Suprapubic skin (tissue), 4 donors: ENCODE measurements around the gene SOX5.

ENCODE experiments used
- EP300 ChIP-seq: sonication (generic); formaldehyde crosslinking; IDR thresholded peaks from one replicate; pipeline ENCODE4 v1.6.1; 2017; ENCODE audit warnings: antibody characterized with exemption
- POLR2AphosphoS5 ChIP-seq, 3 donors: sonication (generic); formaldehyde crosslinking; IDR thresholded peaks; one replicate each; pipeline ENCODE4 v1.6.1; 2017; ENCODE audit warnings: antibody characterized with exemption in 3 of 3
- TF ChIP-seq, protein P1 (sequence below), 2 donors: fragments of 200-600 bp in 1 of 2; fragments of 450-650 bp in 1 of 2; sonication (generic) in 1 of 2; IDR thresholded peaks; one replicate each; pipeline ENCODE4 v1.5.1; 2016 to 2019; ENCODE audit warnings: antibody characterized with exemption in 2 of 2, mild to moderate bottlenecking in 1 of 2, moderate library complexity in 1 of 2

DNA sequence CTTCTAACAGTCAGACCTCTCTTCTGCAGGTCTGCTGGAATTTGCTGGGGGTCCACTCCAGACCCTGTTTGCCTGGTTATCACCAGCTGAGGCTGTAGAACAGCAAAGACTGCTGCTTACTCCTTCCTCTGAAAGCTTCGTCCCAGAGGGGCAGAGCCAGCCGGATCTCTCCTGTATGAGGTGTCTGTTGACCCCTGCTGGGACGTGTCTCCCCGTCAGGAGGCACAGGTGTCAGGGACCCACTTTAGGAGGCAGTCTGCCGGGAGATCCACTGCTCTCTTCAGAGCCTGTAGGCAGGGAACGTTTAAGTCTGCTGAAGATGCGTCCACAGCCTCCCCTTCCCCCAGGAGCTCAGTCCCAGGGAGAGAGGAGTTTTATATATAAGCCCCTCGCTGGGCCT is 125.1 kb downstream of the SOX5 start:
- TF ChIP-seq EP300 (no peak), POLR2AphosphoS5 (IDR thresholded peaks at IDR 0.05) (no peak)
- TF ChIP-seq, protein P1, sequence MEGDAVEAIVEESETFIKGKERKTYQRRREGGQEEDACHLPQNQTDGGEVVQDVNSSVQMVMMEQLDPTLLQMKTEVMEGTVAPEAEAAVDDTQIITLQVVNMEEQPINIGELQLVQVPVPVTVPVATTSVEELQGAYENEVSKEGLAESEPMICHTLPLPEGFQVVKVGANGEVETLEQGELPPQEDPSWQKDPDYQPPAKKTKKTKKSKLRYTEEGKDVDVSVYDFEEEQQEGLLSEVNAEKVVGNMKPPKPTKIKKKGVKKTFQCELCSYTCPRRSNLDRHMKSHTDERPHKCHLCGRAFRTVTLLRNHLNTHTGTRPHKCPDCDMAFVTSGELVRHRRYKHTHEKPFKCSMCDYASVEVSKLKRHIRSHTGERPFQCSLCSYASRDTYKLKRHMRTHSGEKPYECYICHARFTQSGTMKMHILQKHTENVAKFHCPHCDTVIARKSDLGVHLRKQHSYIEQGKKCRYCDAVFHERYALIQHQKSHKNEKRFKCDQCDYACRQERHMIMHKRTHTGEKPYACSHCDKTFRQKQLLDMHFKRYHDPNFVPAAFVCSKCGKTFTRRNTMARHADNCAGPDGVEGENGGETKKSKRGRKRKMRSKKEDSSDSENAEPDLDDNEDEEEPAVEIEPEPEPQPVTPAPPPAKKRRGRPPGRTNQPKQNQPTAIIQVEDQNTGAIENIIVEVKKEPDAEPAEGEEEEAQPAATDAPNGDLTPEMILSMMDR (IDR thresholded peaks at IDR 0.05): no peak
